GM10266 (cell line): ENCODE data around the gene RPS19.

Experiments
- DNase-seq: peaks from one replicate; pipeline ENCODE4 v3.0.0; 2012; ENCODE audit errors: extremely low spot score
- TF ChIP-seq, protein P1 (sequence below): IDR thresholded peaks from 2 replicates; pipeline ENCODE4 v1.5.1; 2012; ENCODE audit warnings: mild to moderate bottlenecking, low read depth; ENCODE audit not compliant: control insufficient read depth, insufficient read depth; ENCODE audit errors: missing control alignments

RPS19 gene

GRCh38 chr19:41908724-41909464 lies 48.8 kb downstream of the RPS19 start:
- TF ChIP-seq, protein P1, sequence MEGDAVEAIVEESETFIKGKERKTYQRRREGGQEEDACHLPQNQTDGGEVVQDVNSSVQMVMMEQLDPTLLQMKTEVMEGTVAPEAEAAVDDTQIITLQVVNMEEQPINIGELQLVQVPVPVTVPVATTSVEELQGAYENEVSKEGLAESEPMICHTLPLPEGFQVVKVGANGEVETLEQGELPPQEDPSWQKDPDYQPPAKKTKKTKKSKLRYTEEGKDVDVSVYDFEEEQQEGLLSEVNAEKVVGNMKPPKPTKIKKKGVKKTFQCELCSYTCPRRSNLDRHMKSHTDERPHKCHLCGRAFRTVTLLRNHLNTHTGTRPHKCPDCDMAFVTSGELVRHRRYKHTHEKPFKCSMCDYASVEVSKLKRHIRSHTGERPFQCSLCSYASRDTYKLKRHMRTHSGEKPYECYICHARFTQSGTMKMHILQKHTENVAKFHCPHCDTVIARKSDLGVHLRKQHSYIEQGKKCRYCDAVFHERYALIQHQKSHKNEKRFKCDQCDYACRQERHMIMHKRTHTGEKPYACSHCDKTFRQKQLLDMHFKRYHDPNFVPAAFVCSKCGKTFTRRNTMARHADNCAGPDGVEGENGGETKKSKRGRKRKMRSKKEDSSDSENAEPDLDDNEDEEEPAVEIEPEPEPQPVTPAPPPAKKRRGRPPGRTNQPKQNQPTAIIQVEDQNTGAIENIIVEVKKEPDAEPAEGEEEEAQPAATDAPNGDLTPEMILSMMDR = no peak
- DNase-seq = no peak

- TF ChIP-seq, protein P1 = no peak
- no peak for DNase-seq
Observed at GRCh38 chr19:41909706-41910105, 49.7 kb downstream of the RPS19 start.

DNA sequence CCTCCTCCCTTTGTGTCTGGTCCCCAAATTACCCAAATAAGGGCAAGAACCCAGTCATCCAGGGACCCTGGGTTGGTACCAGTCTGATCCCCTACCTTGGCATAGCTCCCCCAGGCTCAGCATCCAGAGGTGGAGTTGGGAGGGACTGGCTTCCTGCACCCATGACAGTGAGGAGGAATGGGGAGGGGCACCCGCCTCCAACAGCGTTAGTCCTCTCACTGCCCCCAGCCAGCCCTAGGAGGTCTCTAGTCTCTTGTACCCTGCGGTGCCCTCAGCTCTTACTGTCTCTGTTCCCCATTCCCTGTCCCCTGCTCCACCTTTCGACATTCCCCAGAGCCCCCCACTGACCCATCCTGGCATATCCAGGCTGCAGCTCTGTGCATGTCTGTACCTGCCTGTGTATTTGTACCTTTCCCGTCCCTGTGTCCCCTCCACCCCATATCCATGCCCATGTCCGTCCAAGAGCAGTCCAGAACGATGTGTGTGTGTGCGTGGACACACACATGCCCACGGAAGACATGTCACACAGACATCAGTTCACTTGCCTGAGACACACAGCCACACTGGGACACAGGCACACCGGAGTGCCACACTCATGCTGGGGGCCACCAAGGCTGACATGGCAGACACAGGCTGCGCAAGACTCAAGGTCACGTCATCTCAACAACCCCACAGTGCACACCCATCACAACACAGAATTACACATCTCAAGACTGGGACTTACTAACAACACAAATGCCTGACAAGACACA lies 50.4 kb downstream of the RPS19 start:
- TF ChIP-seq, protein P1 = no peak
- no peak for DNase-seq

DNA sequence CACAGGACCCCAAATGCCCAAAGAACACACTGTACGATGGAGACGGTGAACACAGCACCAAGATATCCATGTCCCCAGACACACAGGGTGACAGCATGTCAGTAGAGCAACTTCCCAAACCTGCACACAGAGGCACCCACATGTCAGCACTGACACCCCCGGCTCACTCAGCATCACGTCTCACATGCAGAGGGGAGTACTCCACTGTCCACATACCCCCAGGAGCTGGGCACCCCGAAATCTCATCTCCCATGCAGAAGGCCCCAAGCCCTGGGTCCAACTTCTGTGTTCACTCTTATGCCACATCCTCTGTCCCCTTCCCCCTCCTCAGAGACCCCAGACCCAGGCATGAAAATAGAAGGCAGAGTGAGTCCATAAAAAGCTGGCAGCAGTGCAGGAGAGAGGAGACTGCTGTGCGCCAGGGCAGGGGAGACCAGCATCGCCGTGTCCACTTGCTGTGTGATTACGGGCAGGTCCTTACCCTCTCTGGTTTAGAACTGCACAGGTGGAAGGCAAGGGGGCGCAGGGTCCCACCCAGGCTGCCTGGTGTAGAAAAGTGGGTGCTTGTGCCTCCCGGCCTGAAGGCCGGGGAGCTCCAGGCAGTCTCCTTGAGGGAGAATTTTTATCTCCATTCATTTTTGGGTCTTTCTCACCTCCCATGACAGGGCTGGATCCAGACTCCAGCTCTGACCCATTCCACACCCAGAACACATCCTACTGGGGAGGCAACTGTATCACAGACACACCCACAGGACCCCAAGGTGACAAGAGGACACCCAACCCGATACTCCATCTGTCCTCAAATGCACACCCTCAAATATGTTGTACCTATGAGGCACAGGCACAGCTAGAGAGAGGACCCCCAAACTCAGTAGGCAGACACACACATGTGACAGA lies 51.2 kb downstream of the RPS19 start:
- TF ChIP-seq, protein P1 = no peak
- DNase-seq = no peak

DNA sequence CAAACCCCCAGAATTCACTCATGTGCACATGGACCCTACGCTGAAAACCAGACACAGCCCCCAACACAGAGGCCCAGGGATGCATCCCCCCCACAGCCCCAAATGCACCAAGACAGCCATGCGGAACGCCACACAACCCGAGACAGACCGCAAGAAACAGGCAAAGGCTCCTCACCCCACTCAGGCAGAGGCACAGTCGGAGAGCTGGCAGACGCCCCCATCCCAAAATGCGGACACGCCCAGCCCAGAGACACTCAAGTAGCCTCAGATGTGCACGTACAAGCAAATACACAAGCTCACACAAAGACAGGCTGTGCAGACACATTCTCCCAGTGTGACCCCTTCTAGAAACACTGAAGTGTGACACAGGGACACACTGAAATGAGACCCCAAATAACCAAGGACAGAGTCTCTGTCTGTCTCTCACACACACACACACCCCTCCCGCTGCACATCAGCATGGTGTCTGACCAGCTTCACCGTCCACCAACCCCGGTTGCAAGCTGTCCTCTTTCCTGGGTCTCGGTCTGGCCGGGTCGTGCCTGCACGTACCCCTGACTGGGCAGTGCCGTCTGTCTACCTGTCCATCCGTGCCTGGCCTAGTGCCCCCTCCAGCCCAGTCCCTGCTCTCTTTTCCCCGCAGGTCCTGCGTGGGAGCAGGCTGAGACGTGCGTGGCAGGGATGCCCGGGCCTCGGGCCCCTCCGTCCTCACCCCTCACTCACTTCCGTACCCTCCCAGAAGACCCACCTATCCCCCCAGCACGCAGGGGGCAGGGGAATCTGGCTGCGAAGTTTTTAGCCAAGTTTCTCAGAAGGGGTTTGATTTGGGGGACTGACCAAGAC lies 52.1 kb downstream of the RPS19 start:
- DNase-seq = no peak
- TF ChIP-seq, protein P1 = no peak

- TF ChIP-seq, protein P1 = no peak
- DNase-seq = no peak
Observed at GRCh38 chr19:41912899-41913537, 53.0 kb downstream of the RPS19 start.
